OCI-LY7 (cell line): Measurements from ENCODE around the gene TYW1.
"Not testable (repeated sequence)": the region's sequence is repeated elsewhere in the genome, so short reads cannot be mapped to it uniquely, and the experiment has no call there.

Experiments
- CTCF ChIP-seq: fragments of 200-600 bp; sonication (generic); conservative IDR thresholded peaks from 2 replicates; pipeline ENCODE4 v1.5.1; 2014; ENCODE audit warnings: mild to moderate bottlenecking, antibody characterized with exemption, low read length, moderate library complexity, mixed read lengths
- EZH2phosphoT487 ChIP-seq: fragments of 200-600 bp; sonication (generic); IDR thresholded peaks from 2 replicates; pipeline ENCODE4 v1.6.1; 2018; ENCODE audit warnings: low read depth, borderline replicate concordance, mild to moderate bottlenecking, mixed run types, antibody characterized with exemption, low read length, moderate library complexity, mixed read lengths

- not testable (repeated sequence) for TF ChIP-seq EZH2phosphoT487, CTCF
These were observed 188.5 kb downstream of the TYW1 start for GRCh38 chr7:67184912-67185659.
